Renal cortex interstitium (tissue), 11 donors: Measurements from ENCODE around the gene AMPD3. TPM values are rescaled to one million over a fixed set of nuclear protein-coding genes. Genes with fewer than 3 reads are reported as not detected.

Experiments
- DNase-seq, 11 donors: peaks; one replicate each; pipeline ENCODE4 v3.0.0-alpha.2; 2013; ENCODE audit warnings: low read depth in 9 of 11, low spot score in 4 of 11; ENCODE audit errors: extremely low read depth in 1 of 11
- polyA plus RNA-seq, 3 donors: library from polyadenylated mRNA; unstranded; fragments of 120-200 nt; gene quantifications; one replicate each; pipeline ENCODE4 v1.2.1, GENCODE V29; 2013; ENCODE audit not compliant: insufficient read length in 3 of 3

The AMPD3 gene
- polyA plus RNA-seq, 3 donors, result 5.0 to 7.2 (median 5.7) TPM

DNA sequence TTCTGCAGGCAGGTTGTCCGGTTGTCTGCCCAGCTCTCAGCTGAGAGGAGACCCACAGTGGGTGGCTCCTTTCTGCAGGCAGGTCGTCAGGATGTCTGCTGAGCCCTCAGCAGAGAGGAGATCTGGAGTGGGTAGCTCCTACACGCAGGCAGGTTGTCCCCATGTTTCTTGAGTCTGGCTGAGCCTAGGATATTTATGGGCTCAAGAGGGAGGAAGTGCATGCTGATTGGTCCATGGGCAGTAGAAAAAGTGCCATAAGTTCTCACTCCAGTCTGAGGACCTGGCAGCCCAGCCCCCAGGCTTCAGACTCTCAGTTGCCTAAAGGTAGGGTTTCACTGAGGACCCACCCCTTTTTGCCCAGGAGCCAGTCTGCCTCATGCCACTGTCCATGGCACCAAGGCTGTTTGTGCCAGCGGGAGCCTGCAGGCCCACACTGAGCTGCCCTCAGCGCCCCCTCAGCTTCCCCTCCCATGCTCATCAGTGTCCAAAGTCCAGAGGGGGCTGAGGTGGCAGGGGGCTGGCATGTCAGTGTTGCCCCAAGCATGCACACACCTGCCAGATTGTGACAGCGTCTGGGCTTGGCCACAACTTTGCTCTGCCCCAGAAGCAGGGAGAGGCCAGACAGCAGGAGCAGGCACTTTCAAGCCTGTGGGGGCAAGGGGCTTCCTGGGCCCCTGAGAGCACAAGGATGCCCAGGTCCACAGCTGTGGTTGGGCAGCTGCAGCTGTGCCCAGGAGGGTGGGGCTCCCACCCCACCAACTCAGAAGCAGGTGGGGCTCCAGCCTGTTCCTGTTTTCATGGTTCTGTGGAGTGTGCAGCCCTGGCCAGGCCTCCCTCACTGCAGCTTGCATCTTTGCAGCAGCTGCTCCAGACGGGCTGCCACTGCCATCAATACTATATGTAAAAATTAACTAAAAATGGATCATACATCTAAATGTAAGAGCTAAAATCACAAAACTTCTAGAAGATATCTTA is 89.7 kb downstream of the AMPD3 start:
- no peak for DNase-seq

DNA sequence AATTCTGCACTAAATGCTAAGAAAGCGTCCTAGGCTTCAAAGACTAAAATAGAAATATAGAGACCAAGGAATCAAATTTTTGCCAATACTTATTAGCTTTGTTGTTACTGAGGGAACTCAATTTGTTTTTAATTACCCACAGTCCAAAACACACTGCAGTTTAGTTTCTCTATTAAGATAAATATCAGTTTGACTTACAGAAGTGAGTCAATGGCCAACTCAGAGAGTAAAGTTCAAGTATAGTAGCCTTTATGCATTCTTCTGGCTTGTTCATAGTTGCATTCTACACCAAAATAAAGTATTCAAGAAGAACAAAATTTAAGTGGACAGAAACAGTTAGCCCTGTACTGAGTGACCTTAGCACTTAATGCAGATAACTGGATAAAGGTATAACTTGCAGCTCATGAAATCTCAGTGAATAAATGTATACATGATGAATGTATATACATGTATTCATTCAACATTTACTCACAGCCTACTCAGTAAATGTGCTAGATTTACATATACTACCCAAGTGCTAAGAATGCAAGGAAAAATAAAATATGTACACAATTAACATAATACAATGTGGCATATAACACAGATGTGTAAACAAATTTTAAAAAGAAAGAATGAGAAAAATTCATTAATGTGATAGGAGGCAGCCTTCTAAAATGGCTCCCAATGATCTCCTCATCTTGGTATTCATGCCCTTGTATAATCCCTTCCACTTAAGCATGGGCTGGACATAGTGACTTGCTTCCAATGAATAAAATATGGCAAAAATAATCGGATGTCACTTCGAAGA is 95.6 kb downstream of the AMPD3 start:
- no peak for DNase-seq

DNA sequence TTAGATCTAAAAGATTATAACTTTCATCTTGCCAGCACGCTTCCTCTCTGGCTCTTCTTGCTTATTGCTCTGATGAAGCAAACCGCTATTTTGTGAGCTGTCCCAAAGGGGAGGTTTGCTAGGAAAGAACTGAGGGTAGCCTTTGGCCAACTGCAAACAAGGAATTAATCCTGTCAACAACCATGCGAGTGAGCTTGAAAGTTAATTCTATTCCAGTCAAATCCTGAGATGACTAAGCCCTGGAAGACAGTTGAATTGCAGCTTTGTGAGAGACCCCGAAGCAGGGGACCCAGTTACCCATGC is 96.2 kb downstream of the AMPD3 start:
- no peak for DNase-seq

DNA sequence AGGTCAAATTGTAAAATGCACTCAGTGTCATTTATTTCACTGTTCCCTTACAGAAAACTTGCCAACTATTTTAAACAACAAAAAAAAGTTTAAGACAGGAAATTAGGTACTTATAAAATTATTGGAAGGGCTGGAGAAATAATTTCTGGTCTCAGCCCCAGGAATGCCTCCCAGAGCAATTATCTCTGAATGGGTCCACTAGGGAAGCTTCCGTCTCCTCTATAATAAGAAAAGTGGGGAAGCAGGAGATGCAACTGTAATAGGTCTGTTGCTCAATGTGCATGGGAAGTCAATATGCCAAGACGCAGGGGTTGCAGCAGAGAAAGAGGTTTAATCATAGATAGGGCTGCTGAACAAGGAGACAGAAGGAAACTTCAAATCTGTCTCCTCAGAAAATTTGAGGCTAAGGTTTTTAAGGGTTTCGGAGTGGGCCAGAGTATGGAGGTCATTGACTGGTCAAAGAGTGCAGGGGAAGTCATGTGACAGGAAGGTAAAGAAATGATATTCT is 96.8 kb downstream of the AMPD3 start:
- no peak for DNase-seq

DNA sequence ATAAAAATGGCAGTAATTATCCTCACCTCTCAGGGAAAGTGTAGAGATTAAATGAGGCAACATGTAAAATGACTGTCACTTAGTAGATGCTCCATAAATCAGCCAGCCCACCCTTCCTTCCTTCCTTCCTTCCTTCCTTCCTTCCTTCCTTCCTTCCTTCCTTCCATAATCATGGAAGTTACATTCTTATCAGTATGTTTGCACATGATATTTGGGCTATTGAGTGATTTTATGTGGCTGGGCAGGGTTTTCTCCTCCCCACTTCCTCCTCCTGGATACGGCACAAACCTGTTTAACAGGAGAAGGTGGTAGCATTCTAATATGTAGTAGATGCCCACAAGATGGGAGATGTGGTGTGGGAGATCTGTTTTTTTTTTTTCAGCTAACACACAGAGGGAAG is 101.5 kb downstream of the AMPD3 start:
- no peak for DNase-seq

Other genes with a start within 250 kb of the AMPD3 start
- 10 to 100 TPM; 47.0 to 58.3 (median 52.3) TPM for gene SBF2, start 161.0 kb upstream of the AMPD3 start, polyA plus RNA-seq
- 10 to 100 TPM; 11.1 to 12.5 (median 11.6) TPM for gene ADM, start 150.2 kb upstream of the AMPD3 start, polyA plus RNA-seq
- 10 to 100 TPM; 38.6 to 45.2 (median 40.1) TPM for gene RNF141, start 85.9 kb downstream of the AMPD3 start, polyA plus RNA-seq
- 10 to 100 TPM; 59.3 to 71.7 (median 67.2) TPM for gene LYVE1, start 113.4 kb downstream of the AMPD3 start, polyA plus RNA-seq
- 10 to 100 TPM in 1 of 3 donors, 1 to 10 TPM in 2; 9.2 to 10.8 (median 9.6) TPM for gene IRAG1, start 238.5 kb downstream of the AMPD3 start, polyA plus RNA-seq